Right ventricle myocardium superior (tissue), 1 donor: ENCODE data around the gene BMERB1. TPM values are rescaled to one million over a fixed set of nuclear protein-coding genes. Genes with fewer than 3 reads are reported as not detected.
"Not testable (repeated sequence)": the region's sequence is repeated elsewhere in the genome, so short reads cannot be mapped to it uniquely, and the experiment has no call there.

Experiments used
- ATAC-seq: fragments of 200-7000 bp; cut with Tn5 transposase; one replicate; pipeline ENCODE4 v1.9.1; 2020; ENCODE audit warnings: mild to moderate bottlenecking; ENCODE audit not compliant: poor library complexity
- DNase-seq: peaks from one replicate; pipeline ENCODE4 v3.0.0-alpha.2; 2020
- intact Hi-C: fragments of 100-400 bp; cut with DNase I; formaldehyde crosslinking; loops from one replicate; pipeline ENCODE4 v1.11.2; 2022
- total RNA-seq: library from RNA; stranded (reverse); fragmentation: NEBNext Ultra II Directional; extraction: Animal tissue kit (Norgen Biotek cat#: 25700); gene quantifications from one replicate; pipeline ENCODE4 v1.2.1, GENCODE V29; 2021
- donor health status: DM: no; HTN: yes; CAD: no; lungs with severe emphysema.

BMERB1 gene
- total RNA-seq, 1 donor from 2014 or later, result 71.8 TPM

DNA sequence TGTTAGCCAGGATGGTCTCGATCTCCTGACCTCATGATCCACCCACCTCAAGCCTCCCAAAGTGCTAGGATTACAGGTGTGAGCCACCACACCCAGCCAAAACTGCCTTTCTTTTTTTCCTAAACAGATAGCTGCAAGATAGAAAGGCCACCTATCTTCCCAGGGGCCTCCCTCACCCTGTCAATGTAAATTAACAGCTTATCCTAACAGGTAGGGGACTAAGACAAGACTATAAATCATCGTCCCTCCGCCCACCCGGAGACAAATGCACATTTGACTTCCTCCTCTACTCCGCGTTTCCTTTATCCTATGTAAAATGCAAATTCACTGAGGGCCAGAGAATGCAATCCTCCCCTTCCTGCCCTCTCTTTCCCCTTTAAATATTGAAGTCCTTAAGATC is 137.2 kb downstream of the BMERB1 start:
- intact Hi-C loops, result no loop called here
- DNase-seq, result no peak
- ATAC-seq, result no peak

DNA sequence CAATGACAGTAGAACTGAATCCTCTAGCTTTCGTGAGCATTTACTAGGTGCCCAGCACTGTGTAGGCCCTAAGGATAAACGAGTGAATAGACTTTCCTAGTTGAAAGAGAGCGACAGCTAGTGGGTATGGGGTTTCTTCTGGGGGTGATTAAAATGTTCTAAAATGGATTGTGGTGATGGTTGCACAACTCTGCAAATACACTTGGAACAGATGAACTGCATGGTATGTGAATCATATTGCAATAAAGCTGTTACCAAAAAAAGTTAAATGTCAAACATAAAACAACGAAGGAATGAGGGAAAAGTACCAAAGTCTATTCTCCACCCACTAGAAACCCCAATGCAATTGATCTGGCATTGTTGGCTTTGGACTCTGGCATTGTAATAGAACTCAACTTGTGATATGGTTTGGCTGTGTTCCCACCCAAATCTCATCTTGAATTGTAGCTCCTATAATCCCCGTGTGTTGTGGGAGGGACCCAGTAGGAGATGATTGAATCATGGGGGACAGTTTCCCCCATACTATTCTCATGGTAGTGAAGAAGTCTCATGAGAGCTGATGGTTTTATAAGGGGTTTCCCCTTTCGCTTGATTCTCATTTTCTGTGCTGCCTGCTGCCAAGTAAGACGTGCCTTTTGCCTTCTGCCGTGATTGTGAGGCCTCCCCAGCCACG is 138.1 kb downstream of the BMERB1 start:
- no peak for DNase-seq
- intact Hi-C loops, result no loop called here
- no peak for ATAC-seq

DNA sequence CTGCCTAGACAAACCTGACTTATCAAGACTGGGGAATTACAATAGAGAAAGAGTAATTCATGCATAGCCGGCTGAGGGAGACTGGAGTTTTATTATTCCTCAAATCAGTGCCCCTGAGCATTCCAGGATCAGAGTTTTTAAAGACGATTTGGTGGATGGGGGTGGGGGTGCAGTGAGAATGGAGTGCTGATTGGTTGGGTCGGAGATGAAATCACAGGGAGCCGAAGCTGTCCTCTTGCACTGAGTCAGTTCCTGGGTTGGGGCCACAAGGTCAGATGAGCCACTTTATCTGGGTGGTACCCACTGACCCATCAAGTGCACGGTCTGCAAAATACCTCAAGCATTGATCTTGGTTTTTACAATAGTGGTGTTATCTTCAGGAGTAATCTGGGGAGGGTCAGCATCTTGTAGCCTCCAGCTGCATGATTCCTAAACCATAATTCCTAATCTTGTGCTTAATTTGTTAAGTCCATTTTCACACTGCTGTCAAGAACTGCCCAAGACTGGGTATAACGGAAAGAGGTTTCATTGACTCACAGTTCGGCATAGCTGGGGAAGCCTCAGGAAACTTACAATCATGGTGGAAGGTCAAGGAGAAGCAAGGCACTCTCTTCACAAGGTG is 139.0 kb downstream of the BMERB1 start:
- intact Hi-C loops, result no loop called here
- DNase-seq, result no peak
- no peak for ATAC-seq

DNA sequence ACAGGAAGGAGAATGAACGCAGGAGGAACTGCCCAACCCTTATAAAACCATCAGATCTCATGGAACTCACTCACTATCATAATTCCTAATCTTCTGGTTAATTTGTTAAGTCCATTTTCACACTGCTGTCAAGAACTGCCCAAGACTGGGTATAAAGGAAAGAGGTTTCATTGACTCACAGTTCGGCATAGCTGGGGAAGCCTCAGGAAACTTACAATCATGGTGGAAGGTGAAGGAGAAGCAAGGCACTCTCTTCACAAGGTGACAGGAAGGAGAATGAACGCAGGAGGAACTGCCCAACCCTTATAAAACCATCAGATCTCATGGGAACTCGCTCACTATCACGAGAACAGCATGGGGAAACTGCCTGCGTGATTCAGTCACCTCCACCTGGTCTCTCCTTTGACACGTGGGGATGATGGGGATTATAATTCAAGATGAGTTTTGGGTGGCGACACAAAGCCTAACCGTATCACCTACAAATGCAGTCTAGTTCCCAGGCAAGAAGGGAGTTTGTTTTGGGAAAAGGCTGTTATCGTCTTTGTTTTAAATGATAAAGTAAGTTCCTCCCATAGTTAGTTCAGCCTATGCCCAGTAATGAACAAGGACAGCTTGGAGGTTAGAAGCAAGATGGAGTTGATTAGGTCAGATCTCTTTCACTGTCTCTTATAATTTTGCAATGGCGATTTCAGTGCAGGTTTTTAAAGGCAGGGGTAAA is 139.7 kb downstream of the BMERB1 start:
- DNase-seq, ATAC-seq, intact Hi-C loops: not testable (repeated sequence)

DNA sequence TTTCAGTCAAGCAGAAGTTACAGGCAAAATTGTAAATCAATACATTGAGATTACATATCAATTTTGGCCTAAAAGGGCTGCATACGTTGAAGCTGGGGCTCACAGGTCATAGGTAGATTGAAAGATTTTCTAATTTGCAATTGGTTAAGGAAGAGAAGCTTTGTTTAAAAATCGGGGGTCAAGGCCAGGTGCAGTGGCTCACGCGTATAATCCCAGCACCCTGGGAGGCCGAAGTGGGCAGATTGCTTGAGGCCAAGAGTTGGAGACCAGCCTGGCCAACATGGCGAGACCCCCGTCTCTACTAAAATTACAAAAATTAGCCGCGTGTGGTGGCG is 140.2 kb downstream of the BMERB1 start:
- DNase-seq (no peak), ATAC-seq (no peak)
- intact Hi-C loops, result no loop called here

DNA sequence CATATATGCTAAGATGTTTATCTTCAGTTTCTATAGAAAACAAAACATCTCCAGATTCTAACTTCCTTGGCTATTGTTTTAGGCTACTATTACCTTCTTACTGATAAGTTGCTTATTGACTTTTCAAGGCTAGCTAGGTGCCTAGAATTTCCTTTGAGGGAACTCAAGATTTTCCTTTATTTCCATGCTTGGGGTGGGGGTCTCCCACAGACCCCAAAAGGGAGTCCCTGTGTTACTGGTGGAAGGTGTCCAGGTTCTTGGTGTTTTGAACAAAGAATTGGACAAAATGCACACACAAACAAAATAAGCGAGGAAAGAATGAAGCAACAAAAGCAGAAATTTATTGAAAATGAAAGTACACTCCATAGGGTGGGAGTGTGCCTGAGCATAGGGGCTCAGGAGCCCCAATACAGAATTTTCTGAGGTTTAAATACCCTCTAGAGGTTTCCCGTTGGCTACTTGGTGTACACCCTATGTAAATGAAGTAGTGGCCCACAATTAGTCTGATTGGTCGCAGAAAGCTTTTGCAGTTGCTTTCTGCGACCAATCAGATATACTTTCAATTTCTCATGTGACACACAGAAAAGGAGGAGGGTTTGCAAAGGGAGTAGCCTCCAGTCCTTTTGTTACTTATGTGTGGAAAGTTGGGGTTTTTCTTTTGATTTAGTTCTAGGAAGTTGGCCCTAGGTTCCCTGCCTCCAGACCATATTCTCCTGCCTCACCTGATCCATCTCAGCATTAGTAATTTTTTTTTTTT is 141.1 kb downstream of the BMERB1 start:
- intact Hi-C loops, result no loop called here
- DNase-seq (no peak), ATAC-seq (no peak)

DNA sequence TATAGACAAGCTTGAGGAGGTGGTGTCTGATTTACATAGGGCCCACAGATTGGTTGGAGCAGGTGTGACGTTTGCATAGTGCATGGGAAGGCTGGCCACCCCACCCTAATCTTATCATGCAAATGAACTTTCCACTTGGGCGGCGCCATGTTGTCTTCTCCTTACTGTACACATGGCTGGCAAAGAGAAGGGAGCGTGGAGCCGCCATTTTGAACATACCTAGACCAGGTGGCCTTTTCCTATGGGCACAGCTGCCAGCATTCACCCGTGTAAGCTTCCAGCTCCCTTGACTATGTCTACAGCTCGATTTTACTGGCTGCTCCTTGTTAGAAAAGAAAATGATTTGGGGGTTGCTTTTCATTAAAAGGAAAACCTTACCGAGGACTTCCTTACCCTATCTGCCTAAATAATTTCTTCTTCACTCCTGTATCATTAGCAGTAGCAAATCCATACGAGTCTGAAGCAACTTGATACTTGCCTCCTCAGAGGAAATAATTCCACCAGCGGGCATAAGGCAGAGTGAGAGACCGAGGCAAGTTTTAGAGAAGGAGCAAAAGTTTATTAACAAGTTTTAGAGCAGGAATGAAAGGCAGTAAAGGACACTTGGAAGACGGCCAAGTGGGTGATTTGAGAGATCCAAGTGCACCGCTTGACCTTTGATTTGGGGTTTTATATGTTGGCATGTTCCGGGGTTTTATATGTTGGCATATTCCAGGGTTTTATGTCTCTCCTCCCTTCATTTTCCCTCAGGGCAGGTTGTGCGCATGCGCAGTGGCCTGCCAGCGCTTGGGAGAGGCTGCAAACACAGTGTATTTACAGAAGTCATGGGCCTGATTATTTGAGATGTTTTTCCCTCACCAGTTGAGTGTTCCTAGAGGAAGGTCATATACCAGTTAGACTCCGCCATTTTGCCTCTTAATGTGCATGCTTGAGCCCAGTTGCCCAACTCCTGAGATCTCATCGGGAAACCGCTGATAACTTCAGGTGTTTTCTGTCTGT is 142.9 kb downstream of the BMERB1 start:
- ATAC-seq (peak; percentile 31), DNase-seq (no peak)
- intact Hi-C loops, result no loop called here

DNA sequence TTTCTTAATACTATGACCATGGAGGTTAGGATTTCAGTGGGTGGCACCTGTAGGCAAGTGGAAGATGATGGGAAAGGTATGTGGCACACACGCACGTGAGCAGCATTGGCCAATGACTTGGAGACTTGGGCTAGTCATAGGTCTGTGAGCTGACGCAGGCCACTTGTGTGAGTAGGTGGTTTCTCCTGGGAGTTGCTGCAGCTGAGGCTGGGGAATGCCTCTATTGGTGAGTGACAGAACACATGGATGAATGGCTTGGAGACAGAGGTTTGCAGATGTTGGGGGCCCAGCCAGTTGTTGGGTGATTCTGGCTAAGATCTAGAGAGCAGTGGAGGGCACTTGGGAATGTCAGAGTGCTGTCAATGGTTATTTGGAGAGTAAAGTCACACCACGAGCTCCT is 144.4 kb downstream of the BMERB1 start:
- intact Hi-C loops, result no loop called here
- ATAC-seq (no peak), DNase-seq (no peak)

DNA sequence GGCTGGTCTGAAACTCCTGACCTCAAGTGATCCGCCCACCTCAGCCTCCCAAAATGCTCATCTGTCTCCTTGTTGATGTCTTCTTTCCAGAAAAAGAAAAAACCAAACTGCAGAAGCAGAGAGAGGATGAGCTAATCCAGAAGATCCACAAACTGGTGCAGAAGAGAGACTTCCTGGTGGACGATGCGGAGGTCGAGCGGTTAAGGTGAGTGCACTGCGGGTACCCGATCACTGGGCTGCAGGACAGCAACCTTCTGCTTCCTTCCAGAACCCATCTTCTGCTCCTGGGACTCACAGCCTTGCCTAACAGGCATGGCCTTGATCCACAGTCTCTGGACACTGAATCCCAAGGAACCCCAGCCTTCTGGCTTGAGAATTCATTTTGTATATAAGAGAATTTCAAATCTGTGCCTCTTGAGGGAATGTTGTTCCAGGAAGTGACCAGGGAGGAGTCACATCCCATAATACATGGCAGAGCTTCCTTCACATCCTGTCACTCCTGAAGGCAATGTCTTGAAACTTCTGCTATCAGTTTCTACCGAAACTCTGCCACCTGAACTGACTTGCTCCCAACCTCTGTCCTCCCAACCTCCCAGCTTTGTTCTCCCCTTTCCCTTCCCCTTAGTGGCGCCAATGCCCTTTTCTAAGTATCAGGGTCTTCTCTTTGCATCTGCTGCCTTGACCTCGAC is 146.9 kb downstream of the BMERB1 start:
- intact Hi-C loops, result no loop called here
- DNase-seq (no peak), ATAC-seq (no peak)

DNA sequence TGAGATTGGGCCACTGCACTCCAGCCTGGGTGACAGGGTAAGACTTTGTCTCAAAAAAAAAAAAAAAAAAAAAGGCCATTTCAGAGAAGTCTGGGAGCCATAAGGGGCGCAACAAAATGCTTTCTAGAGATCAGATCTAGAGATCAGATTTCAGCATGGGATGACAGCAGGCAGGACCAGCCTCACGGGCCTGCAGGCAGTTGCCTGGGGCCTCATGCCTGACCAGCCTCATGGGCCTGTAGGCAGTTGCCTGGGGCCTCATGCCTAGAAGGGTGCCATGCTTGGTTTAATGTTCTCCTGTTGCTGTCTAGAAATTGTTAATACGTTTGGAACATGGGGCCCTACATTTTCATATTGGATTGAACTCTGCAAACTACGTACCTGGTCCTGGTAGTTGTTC is 149.1 kb downstream of the BMERB1 start:
- intact Hi-C loops, result no loop called here
- no peak for ATAC-seq
- DNase-seq, result no peak

DNA sequence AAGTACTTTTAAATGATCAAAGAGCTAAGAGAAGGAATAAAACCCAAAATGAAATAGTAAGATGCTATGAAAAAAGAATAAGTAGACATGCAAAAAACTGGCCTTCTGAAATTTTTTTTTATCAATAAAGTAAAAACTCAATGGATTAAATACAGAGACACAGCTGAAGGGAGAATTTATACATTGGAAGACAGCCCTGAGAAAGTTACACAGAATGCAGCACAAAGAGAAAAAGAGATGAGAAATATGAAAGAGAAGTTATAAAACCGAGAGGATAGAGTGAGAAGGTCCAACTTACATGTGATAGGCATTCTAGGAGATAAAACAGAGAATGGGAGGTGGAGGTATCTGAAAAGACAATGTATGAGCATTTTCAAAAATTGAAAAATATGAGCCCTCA is 151.6 kb downstream of the BMERB1 start:
- ATAC-seq (no peak), DNase-seq (no peak)
- intact Hi-C loops, result no loop called here

DNA sequence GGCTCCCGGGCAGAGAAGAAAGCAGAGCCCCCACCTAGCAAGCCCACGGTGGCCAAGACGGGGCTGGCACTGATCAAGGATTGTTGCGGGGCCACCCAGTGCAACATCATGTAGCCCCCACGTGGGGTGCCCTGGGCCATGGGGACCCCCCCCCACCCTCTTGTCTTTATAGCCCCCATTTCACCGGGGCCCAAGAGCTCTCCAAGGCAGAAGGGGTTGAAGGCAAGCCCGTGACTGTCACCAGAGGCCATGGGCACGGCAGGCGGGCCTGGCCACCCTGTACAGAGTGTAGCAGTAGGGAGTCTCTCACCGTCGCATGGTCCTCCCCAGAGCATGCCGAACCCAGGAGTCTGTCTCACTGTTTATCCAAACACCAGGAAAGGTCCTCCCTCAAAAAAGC is 152.3 kb downstream of the BMERB1 start:
- ATAC-seq (no peak), DNase-seq (no peak)
- intact Hi-C loops, result no loop called here

DNA sequence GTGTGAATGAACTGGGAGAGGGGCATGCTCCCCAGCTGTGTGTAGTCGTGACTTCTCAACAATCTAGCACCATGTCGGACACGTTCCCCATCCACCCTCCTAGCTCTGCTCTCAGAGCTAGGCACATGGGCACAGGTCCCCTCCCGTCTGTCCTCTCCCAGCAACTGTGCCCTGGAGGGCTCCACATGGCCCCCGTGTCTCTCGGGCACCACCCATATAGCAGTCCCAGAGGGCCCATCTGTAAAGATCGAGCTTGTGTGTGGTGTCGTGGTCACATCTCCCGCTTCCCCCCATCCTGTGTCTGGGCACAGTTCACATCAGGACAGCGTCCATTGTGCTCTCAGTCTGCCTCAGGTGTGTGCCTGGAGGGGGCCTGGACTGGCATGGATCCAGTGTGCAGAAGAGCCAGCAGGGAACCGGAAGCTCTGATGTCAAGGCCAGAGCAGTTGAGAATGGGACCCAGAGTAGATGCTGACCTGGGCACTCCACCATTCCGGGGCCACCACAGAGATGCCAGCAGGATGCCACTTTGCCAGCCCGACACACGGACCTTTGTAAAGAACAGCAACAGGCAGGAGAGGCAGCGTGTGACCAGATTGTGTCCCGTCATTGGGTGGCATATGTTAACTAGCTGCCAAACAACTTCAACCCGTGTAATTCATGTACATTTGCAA is 152.9 kb downstream of the BMERB1 start:
- no peak for DNase-seq
- intact Hi-C loops, result no loop called here
- ATAC-seq, result no peak

DNA sequence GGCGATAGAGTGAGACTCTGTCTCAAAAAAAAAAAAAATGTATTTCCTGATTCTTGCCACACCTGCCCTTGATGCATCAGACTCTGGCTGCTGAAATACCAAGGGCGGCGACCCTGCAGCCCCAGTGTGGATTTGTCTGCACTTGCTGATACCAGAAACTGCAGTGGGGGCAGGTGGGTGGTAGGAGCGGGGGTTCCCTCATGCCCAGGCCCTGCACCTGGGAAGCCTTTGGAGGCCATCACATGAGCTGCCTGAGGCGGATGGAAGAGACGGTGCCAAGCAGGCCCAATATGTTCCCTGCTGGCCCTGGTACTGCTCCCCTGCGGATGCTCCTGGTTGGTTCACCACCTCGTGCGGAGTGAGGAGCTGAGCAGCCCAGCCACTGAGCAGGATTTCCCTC is 157.9 kb downstream of the BMERB1 start:
- intact Hi-C loops, result no loop called here
- ATAC-seq (no peak), DNase-seq (no peak)

DNA sequence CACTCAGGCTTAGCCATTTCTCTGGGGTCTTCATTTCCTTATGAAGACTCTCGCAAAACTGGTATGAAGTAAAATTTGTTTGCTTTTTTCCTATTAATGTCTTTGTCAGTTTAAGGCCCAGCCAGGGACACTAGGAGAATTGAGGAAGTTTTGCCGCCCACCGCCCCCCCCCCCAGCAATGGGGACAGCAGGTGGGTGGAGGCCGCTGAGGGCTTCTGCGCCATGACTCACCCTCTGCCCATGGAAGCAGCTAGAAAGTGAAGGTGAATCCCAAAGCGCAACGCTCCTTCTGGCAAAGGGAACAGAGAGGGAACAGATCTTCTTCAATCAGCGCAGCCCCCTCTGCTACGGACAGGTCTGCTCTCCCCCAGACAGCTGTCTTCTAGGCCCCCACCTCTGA is 158.8 kb downstream of the BMERB1 start:
- intact Hi-C loops, result no loop called here
- no peak for ATAC-seq
- no peak for DNase-seq

DNA sequence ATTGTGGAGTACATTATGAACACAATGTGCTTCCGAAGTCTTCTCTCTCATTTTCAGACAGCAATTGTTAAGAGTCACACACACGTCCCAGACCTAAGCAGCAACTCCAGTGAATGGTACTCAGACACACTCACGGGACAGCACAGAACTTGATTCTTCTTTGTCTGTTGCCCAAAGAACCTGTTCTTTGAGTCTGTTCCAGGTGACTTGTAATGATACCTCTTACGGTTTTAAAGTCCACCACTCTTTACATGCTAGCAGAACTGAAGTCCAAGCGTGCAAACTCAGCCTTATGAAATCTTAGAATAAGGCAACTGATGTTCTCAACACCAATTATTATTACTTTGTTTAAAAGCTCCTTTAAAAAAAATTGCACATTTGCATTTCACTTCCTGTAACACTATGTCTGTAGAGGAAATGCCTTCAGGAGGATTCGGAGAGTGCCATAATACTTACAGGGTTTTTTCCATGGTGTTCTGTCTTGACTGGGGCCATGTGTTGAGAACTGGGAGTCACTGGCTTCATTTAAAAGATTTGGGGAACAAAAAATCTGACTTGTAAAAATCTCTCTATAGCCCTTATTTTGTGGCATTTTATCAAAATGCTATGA is 160.4 kb downstream of the BMERB1 start:
- DNase-seq (no peak), ATAC-seq (no peak)
- intact Hi-C loops, result no loop called here

DNA sequence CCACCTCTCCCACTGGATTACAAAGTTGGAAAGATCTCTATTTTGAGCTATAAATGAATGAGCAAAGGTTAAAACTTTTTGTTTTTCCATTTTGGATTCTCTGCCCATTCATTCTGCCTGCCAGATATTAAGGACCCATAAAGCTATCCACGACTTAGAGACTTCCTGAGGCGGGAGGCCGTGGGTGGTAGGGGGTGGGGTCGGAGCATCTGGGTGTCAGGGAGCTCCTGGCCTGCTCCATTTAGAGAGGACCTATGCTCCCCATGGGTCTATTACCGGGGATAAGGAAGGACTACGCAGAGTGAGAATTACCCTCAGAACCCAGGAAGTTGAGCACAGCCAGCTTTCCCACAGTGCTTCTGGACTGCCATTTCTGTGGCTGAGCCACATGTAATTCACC is 162.7 kb downstream of the BMERB1 start:
- no peak for ATAC-seq
- no peak for DNase-seq
- intact Hi-C loops, result no loop called here
